ENCODE data around the gene SRGN. TPM values are rescaled to one million over a fixed set of nuclear protein-coding genes. Genes with fewer than 3 reads are reported as not detected.

The SRGN gene
- total and polyA plus RNA-seq, 2 of the 8 experiments (the other 6 are each of a cell fraction or from before 2014, with no cell fraction given), result 0.06 TPM; not detected in 1

GRCh38 chr10:69145864-69146263 lies 58.0 kb downstream of the SRGN start:
- Histone ChIP-seq H3K9ac (replicated peaks in 1 of 4; ENCODE audit: extremely low read depth in 1 of 4, low read depth in 3 of 4, low read length in 3 of 4) (no peak overlapping the region), H3K4me1 (replicated peaks in 1 of 4; ENCODE audit: control insufficient read depth in 3 of 4, insufficient read depth in 4 of 4, low read length in 3 of 4) (no peaks in the 10 kb centered on the region), H3K14ac (ENCODE audit: insufficient read length) (no peak overlapping the region), H3K23me2 (ENCODE audit: low read depth, low read length) (no peaks in the 10 kb centered on the region), H3K4me2 (ENCODE audit: insufficient read depth in 1 of 2, low read depth in 2 of 2, low read length in 2 of 2) (no peak overlapping the region), H4K8ac (ENCODE audit: extremely low read depth, insufficient read depth, low read length) (no peak overlapping the region), H4K5ac (ENCODE audit: insufficient read length, low read depth, low read length) (no peak overlapping the region), H3K79me2 (ENCODE audit: control insufficient read depth in 1 of 2, insufficient read depth in 2 of 2, low read length in 2 of 2) (peaks cover 0 to 36% of the 10 kb centered on the region in 2 experiments; a peak in 2 of 4 replicates), H2BK15ac (ENCODE audit: low read length) (no peak overlapping the region), H3K4ac (replicated peaks; ENCODE audit: insufficient read length, low read depth, low read length) (no peak overlapping the region), H3K79me1 (ENCODE audit: low read depth, low read length) (no peaks in the 10 kb centered on the region; the same call in 1 of the 2 replicates), H3K23ac (ENCODE audit: insufficient read length) (no peak overlapping the region), H2BK120ac (replicated peaks; ENCODE audit: low read depth, low read length) (no peak overlapping the region), H4K20me1 (replicated peaks in 1 of 2; ENCODE audit: control insufficient read depth in 1 of 2, insufficient read depth in 2 of 2, low read length in 2 of 2) (peaks cover 2 to 9% of the 10 kb centered on the region in 2 experiments), H3K27me3 (replicated peaks in 1 of 4; ENCODE audit: control insufficient read depth in 3 of 4, extremely low read depth in 1 of 4, insufficient read depth in 3 of 4, low read length in 3 of 4) (no peaks in the 10 kb centered on the region), H2BK12ac (ENCODE audit: low read depth, low read length) (no peak overlapping the region), H3K56ac (replicated peaks; ENCODE audit: insufficient read length, low read depth, low read length) (no peak overlapping the region), H3K18ac (ENCODE audit: extremely low read depth, low read length) (no peak overlapping the region), H3K4me3 (ENCODE audit: extremely low read depth in 1 of 4, insufficient read depth in 2 of 4, low read depth in 3 of 4, low read length in 4 of 4) (no peak overlapping the region), H3K27ac (ENCODE audit: low read depth, low read length) (no peak overlapping the region), H2AK5ac (ENCODE audit: low read depth, low read length) (no peak overlapping the region), H4K91ac (replicated peaks; ENCODE audit: insufficient read length, low read length) (no peak overlapping the region), H3K36me3 (ENCODE audit: control insufficient read depth in 2 of 4, insufficient read depth in 4 of 4, low read length in 3 of 4) (no peaks in the 10 kb centered on the region), H2BK20ac (ENCODE audit: low read length) (no peak overlapping the region), H2BK5ac (ENCODE audit: low read depth, low read length) (no peak overlapping the region), H2AFZ (ENCODE audit: low read length) (no peak overlapping the region), H3K9me3 (ENCODE audit: insufficient read depth in 2 of 2, low read depth in 1 of 2, low read length in 1 of 2) (no peaks in the 10 kb centered on the region)
- TF ChIP-seq HDAC2 (IDR thresholded peaks at IDR 0.05; ENCODE audit: borderline replicate concordance in 1 of 2, low read depth in 2 of 2, low read length in 2 of 2), result no peak
- TF ChIP-seq TEAD4 (IDR thresholded peaks at IDR 0.05; ENCODE audit: low read depth, low read length), result no peak
- TF ChIP-seq CEBPB (IDR thresholded peaks at IDR 0.05; ENCODE audit: low read depth, low read length), result no peak
- no peak for TF ChIP-seq GTF2F1 (IDR thresholded peaks at IDR 0.05; ENCODE audit: borderline replicate concordance, low read depth, low read length)
- TF ChIP-seq RFX5 (IDR thresholded peaks at IDR 0.05; ENCODE audit: borderline replicate concordance, low read depth, low read length), result no peak
- TF ChIP-seq SP2 (IDR thresholded peaks at IDR 0.05; ENCODE audit: low read length), result no peak
- TF ChIP-seq HDAC6 (IDR thresholded peaks at IDR 0.05; ENCODE audit: low read depth, low read length), result no peak
- no peak for TF ChIP-seq SAP30 (IDR thresholded peaks at IDR 0.05; ENCODE audit: insufficient read depth, insufficient replicate concordance, low read length)
- no peak for TF ChIP-seq BCL11A (IDR thresholded peaks at IDR 0.05; ENCODE audit: low read depth in 2 of 2, low read length in 2 of 2)
- no peak for TF ChIP-seq KDM1A (IDR thresholded peaks at IDR 0.05; ENCODE audit: borderline replicate concordance, low read length)
- TF ChIP-seq GABPA (IDR thresholded peaks at IDR 0.05; ENCODE audit: borderline replicate concordance, insufficient read depth, low read length), result no peak
- TF ChIP-seq KDM4A (IDR thresholded peaks at IDR 0.05; ENCODE audit: low read depth, low read length, severe bottlenecking), result no peak
- no peak for TF ChIP-seq JUN (IDR thresholded peaks at IDR 0.05; ENCODE audit: low read depth, low read length)
- no peak for TF ChIP-seq JUND (IDR thresholded peaks at IDR 0.05; ENCODE audit: low read length)
- no peak for TF ChIP-seq SIX5 (IDR thresholded peaks at IDR 0.05; ENCODE audit: low read depth, low read length)
- ChIA-PET CTCF (ENCODE audit: partially characterized antibody) (no interaction called here), POLR2A (ENCODE audit: partially characterized antibody) (no interaction called here)
- 94% methylated on average over 8 of the region's 8 CpGs; no CpG with 5 or more reads in 1 of the 2 experiments for WGBS, 2 experiments (ENCODE audit: extremely low coverage in 1 of 2, insufficient coverage in 1 of 2, insufficient read length in 1 of 2, insufficient replicate concordance in 2 of 2, low coverage in 1 of 2, low lambda C conversion rate in 2 of 2, missing lambda C conversion rate in 1 of 2)
- FAIRE-seq, result no peak
- DNase-seq (ENCODE audit: low read depth in 1 of 2, low spot score in 2 of 2), result no peak
